MM.1S (cell line): Measurements from ENCODE around the gene CDH5.

ENCODE experiments used
- DNase-seq: peaks from one replicate; pipeline ENCODE4 v3.0.0-alpha.2; 2015
- H2AFZ ChIP-seq: fragments of 300-600 bp; sonication (generic); 2 replicates; pipeline ENCODE4 v1.6.0; 2016; ENCODE audit warnings: antibody characterized with exemption, low read length
- H3F3A ChIP-seq: fragments of 300-600 bp; sonication (generic); 2 replicates; pipeline ENCODE4 v1.6.1; 2016; ENCODE audit warnings: mild to moderate bottlenecking, antibody characterized with exemption, low read length, moderate library complexity, mixed read lengths; ENCODE audit not compliant: insufficient read depth
- H3K27ac ChIP-seq: fragments of 300-600 bp; sonication (generic); 2 replicates; pipeline ENCODE4 v1.5.1; 2016; ENCODE audit warnings: mild to moderate bottlenecking, low read length
- H3K27me3 ChIP-seq: fragments of 300-600 bp; sonication (generic); replicated peaks from 2 replicates; pipeline ENCODE4 v1.6.0; 2016; ENCODE audit warnings: low read length; ENCODE audit not compliant: insufficient read depth
- H3K36me3 ChIP-seq: fragments of 300-600 bp; sonication (generic); replicated peaks from 2 replicates; pipeline ENCODE4 v1.6.1; 2016; ENCODE audit warnings: mild to moderate bottlenecking, low read length, mixed read lengths; ENCODE audit not compliant: insufficient read depth
- H3K4me1 ChIP-seq: fragments of 300-600 bp; sonication (generic); 2 replicates; pipeline ENCODE4 v1.6.1; 2016; ENCODE audit warnings: low read length, mixed read lengths
- H3K4me2 ChIP-seq: fragments of 300-600 bp; sonication (generic); 2 replicates; pipeline ENCODE4 v1.6.0; 2016; ENCODE audit warnings: low read depth, low read length
- H3K4me3 ChIP-seq: fragments of 300-600 bp; sonication (generic); 2 replicates; pipeline ENCODE4 v1.5.1; 2016; ENCODE audit warnings: low read length, mixed read lengths
- H3K79me2 ChIP-seq: fragments of 300-600 bp; sonication (generic); 2 replicates; pipeline ENCODE4 v1.6.1; 2016; ENCODE audit warnings: mixed run types, low read length, mixed read lengths
- H3K9ac ChIP-seq: fragments of 300-600 bp; sonication (generic); 2 replicates; pipeline ENCODE4 v1.6.1; 2016; ENCODE audit warnings: low read length, mixed read lengths
- H3K9me2 ChIP-seq: fragments of 300-600 bp; sonication (generic); replicated peaks from 2 replicates; pipeline ENCODE4 v1.6.1; 2016; ENCODE audit warnings: mild to moderate bottlenecking, low read length, mixed read lengths; ENCODE audit not compliant: insufficient read depth
- H3K9me3 ChIP-seq: fragments of 300-600 bp; sonication (generic); replicated peaks from 2 replicates; pipeline ENCODE4 v1.6.1; 2016; ENCODE audit warnings: mild to moderate bottlenecking, low read length, mixed read lengths; ENCODE audit not compliant: insufficient read depth
- H4K20me1 ChIP-seq: fragments of 300-600 bp; sonication (generic); 2 replicates; pipeline ENCODE4 v1.6.1; 2016; ENCODE audit warnings: mild to moderate bottlenecking, low read length, moderate library complexity, mixed read lengths; ENCODE audit not compliant: insufficient read depth
- EZH2 ChIP-seq: fragments of 300-600 bp; sonication (generic); optimal IDR thresholded peaks from 2 replicates; pipeline ENCODE3; 2017; ENCODE audit warnings: low read depth, mild to moderate bottlenecking, antibody characterized with exemption, low read length, mixed read lengths
- EZH2phosphoT487 ChIP-seq: fragments of 300-600 bp; sonication (generic); IDR thresholded peaks from 2 replicates; pipeline ENCODE4 v1.6.1; 2018; ENCODE audit warnings: antibody characterized with exemption, low read length
- TF ChIP-seq, protein P1 (sequence below): fragments of 300-600 bp; sonication (generic); IDR thresholded peaks from 2 replicates; pipeline ENCODE4 v1.5.1; 2016; ENCODE audit warnings: antibody characterized with exemption, low read length, mixed read lengths

CDH5 gene

GRCh38 chr16:66322174-66322573 is 44.3 kb upstream of the CDH5 start:
- TF ChIP-seq EZH2phosphoT487: no peak
- TF ChIP-seq, protein P1, sequence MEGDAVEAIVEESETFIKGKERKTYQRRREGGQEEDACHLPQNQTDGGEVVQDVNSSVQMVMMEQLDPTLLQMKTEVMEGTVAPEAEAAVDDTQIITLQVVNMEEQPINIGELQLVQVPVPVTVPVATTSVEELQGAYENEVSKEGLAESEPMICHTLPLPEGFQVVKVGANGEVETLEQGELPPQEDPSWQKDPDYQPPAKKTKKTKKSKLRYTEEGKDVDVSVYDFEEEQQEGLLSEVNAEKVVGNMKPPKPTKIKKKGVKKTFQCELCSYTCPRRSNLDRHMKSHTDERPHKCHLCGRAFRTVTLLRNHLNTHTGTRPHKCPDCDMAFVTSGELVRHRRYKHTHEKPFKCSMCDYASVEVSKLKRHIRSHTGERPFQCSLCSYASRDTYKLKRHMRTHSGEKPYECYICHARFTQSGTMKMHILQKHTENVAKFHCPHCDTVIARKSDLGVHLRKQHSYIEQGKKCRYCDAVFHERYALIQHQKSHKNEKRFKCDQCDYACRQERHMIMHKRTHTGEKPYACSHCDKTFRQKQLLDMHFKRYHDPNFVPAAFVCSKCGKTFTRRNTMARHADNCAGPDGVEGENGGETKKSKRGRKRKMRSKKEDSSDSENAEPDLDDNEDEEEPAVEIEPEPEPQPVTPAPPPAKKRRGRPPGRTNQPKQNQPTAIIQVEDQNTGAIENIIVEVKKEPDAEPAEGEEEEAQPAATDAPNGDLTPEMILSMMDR: no peak
- TF ChIP-seq EZH2: no peak
- Histone ChIP-seq H3F3A (no peaks in the 10 kb centered on the region), H3K4me1 (no peaks in the 10 kb centered on the region), H3K9me3 (no peaks in the 10 kb centered on the region), H3K27me3 (no peaks in the 10 kb centered on the region), H2AFZ (no peak overlapping the region), H3K4me2 (no peak overlapping the region), H3K9ac (no peak overlapping the region), H4K20me1 (no peaks in the 10 kb centered on the region), H3K9me2 (no peaks in the 10 kb centered on the region), H3K4me3 (no peak overlapping the region), H3K79me2 (no peaks in the 10 kb centered on the region), H3K36me3 (no peaks in the 10 kb centered on the region), H3K27ac (no peak overlapping the region)
- no peak for DNase-seq

DNA sequence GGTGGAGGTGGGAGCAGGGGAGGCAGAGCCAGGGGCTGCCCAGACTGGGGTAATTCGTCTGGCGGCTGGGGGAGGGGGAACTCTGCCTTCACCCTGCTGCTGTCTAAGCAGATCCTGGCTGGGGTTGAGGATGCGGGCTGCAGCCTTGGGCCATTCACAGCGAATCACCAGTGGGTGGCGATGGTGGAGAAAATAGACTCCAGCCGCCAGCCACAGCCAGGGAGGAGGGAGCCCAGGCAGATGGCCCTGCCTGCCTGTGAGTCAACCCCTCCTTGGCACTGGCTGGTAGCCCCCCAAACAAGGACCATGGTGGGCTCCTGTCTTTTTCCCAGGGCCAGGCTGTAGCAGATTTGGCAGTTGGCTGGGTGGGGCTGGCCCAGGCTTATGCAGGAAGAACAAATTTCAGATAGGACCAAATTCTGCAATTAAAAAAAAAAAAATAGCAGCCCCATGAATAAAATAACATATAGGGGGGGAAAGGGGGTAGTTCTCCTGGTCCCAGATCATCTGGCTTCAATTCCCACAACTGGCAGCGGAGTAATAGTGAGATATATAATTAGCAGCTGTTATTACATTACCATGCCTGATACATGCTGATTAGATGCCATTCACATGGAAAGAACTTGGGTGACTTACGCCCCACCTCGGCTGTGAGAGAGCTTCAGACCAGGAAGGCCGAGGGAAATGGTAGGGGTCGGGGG is 41.5 kb upstream of the CDH5 start:
- Histone ChIP-seq H3F3A (no peaks in the 10 kb centered on the region), H3K27me3 (no peaks in the 10 kb centered on the region), H2AFZ (no peak overlapping the region), H3K9me3 (no peaks in the 10 kb centered on the region), H3K4me3 (no peak overlapping the region), H3K9me2 (no peaks in the 10 kb centered on the region), H3K79me2 (no peaks in the 10 kb centered on the region), H3K4me2 (no peak overlapping the region), H3K27ac (no peak overlapping the region), H3K4me1 (no peaks in the 10 kb centered on the region), H3K9ac (no peak overlapping the region), H4K20me1 (no peaks in the 10 kb centered on the region), H3K36me3 (no peaks in the 10 kb centered on the region)
- no peak for DNase-seq
- TF ChIP-seq EZH2phosphoT487: no peak
- TF ChIP-seq, protein P1: no peak
- TF ChIP-seq EZH2: no peak

DNA sequence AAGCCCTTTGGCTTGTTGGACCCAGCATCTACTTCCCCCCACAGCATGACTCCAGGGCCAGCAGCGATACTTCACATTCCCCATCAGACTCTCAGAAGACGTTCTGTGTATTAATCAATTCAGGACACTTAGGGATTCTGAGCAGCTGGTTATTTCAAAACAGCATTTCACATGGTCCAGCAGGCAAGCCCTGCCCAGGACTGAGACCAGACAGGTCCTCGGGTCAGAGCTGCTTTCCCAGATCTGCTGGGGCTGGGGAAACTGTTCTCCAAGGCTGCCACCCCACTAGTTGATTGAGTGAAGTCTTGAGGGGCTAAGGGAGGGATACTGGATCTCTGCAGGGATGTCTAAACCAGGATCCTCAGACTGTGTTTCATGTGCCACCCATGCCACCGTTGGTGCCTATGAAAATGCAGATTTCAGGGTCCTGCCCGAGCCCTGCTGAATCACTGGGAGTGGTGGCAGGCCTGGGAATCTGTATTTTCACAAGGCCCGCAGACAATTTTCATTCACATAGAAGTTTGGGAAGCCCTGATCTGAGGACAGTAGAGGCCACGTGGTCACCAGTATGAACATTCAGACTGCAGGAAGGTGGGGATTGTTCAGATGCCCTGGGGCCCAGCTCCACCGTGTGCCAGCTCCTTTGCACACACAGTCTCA is 40.6 kb upstream of the CDH5 start:
- TF ChIP-seq, protein P1: no peak
- TF ChIP-seq EZH2 (no peak), EZH2phosphoT487 (no peak)
- Histone ChIP-seq H3K9me3 (no peaks in the 10 kb centered on the region), H4K20me1 (no peaks in the 10 kb centered on the region), H3K4me3 (no peak overlapping the region), H3K4me2 (no peak overlapping the region), H3K27me3 (no peaks in the 10 kb centered on the region), H3K79me2 (no peaks in the 10 kb centered on the region), H3K9me2 (no peaks in the 10 kb centered on the region), H3K9ac (no peak overlapping the region), H3K36me3 (no peaks in the 10 kb centered on the region), H2AFZ (no peak overlapping the region), H3K27ac (no peak overlapping the region), H3F3A (no peaks in the 10 kb centered on the region), H3K4me1 (no peaks in the 10 kb centered on the region)
- no peak for DNase-seq
